ENCODE data around the gene B3GNT9. TPM values are rescaled to one million over a fixed set of nuclear protein-coding genes. Genes with fewer than 3 reads are reported as not detected.

Gene B3GNT9
- total RNA-seq, 4 donors from 2014 or later = 17.4 to 26.1 (median 19.2) TPM

GRCh38 chr16:67190041-67190440 is 39.2 kb upstream of the B3GNT9 start, which contains the start of gene EXOC3L1:
TSS of gene EXOC3L1 (minus strand) at chr16:67190136. CDS start at chr16:67189676, 460 bp downstream.
- intact Hi-C loops (cut with DNase I) = no loop called here
- H3K4me1 ChIP-seq = peaks cover 43 to 48% (median 47%) of the 10 kb centered on the region in 4 donors

DNA sequence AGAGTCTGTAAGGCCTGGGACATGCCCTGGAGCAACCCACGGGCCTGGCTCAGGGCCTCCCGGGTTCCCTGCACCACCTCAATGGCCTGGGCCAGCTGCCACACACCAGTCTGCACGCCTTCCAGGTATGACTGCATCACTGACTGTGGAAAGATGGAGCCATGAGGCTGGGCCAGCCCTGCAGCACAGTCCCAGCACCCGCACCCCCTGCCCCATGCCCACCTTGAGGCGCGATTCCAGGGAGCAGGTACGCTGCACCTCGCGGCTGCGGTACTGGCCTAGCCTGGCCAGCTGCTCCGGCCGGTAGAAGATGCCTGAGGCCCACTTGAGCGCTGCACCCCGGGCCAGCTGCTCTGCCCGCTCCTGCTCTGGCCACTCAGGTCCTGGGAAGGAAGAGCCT is 38.0 kb upstream of the B3GNT9 start:
- H3K27ac ChIP-seq (replicated peaks in 1 of 4) = no peak overlapping the region
- no peak for DNase-seq (ENCODE audit: extremely low spot score)
- no peaks in the 10 kb centered on the region for H3K9me3 ChIP-seq
- peaks cover 45 to 47% (median 46%) of the 10 kb centered on the region in 4 donors for H3K4me1 ChIP-seq
- intact Hi-C loops (cut with DNase I) = no loop called here
- no peaks in the 10 kb centered on the region for H3K27me3 ChIP-seq
- no peak for TF ChIP-seq CTCF (IDR thresholded peaks at IDR 0.05)
- no peak for TF ChIP-seq POLR2A (IDR thresholded peaks at IDR 0.05; ENCODE audit: low read depth)
- no peak for TF ChIP-seq POLR2AphosphoS5 (IDR thresholded peaks at IDR 0.05)
- no peak for TF ChIP-seq EP300 (IDR thresholded peaks at IDR 0.05)
- peaks cover 0 to 5% (median 4%) of the 10 kb centered on the region in 4 donors for H3K36me3 ChIP-seq
- H3K4me3 ChIP-seq = no peak overlapping the region
- WGBS = 88% methylated on average over 10 of the region's 15 CpGs

More at GRCh38 chr16:67190041-67190440, 39.2 kb upstream of the B3GNT9 start, which contains the start of gene EXOC3L1:
- Histone ChIP-seq H3K4me3 (no peak within 1 kb of the TSS), H3K9me3 (no peaks in the 10 kb centered on the region), H3K27me3 (no peaks in the 10 kb centered on the region), H3K36me3 (peaks cover 9 to 18% (median 17%) of the 10 kb centered on the region in 4 donors), H3K27ac (replicated peaks in 1 of 4) (no peak within 1 kb of the TSS)
- no peak for DNase-seq (ENCODE audit: extremely low spot score)
- 40% methylated on average over 4 of the region's 6 CpGs for WGBS
- TF ChIP-seq POLR2AphosphoS5 (IDR thresholded peaks at IDR 0.05) = no peak
- no peak for TF ChIP-seq EP300 (IDR thresholded peaks at IDR 0.05)
- no peak for TF ChIP-seq CTCF (IDR thresholded peaks at IDR 0.05)
- no peak for TF ChIP-seq POLR2A (IDR thresholded peaks at IDR 0.05; ENCODE audit: low read depth)

- no peak overlapping the region for H3K4me3 ChIP-seq
- H3K27ac ChIP-seq (replicated peaks in 1 of 4) = no peak overlapping the region
- no peaks in the 10 kb centered on the region for H3K9me3 ChIP-seq
- no peak for DNase-seq (ENCODE audit: extremely low spot score)
- peaks cover 42 to 43% (median 42%) of the 10 kb centered on the region in 4 donors for H3K4me1 ChIP-seq
- H3K27me3 ChIP-seq = no peaks in the 10 kb centered on the region
- no peak for TF ChIP-seq POLR2AphosphoS5 (IDR thresholded peaks at IDR 0.05)
- no peak for TF ChIP-seq EP300 (IDR thresholded peaks at IDR 0.05)
- TF ChIP-seq CTCF (IDR thresholded peaks at IDR 0.05) = no peak
- TF ChIP-seq POLR2A (IDR thresholded peaks at IDR 0.05; ENCODE audit: low read depth) = no peak
- intact Hi-C loops (cut with DNase I) = no loop called here
- WGBS = 79% methylated on average over 2 of the region's 4 CpGs
- H3K36me3 ChIP-seq = peaks cover 0 to under 1% (median under 1%) of the 10 kb centered on the region in 4 donors
Measured at GRCh38 chr16:67188323-67188722, 37.5 kb upstream of the B3GNT9 start.

GRCh38 chr16:67187175-67187890 is 36.5 kb upstream of the B3GNT9 start:
- Histone ChIP-seq H3K4me1 (peaks cover 38 to 43% (median 42%) of the 10 kb centered on the region in 4 donors), H3K9me3 (no peaks in the 10 kb centered on the region), H3K27me3 (no peaks in the 10 kb centered on the region), H3K27ac (replicated peaks in 1 of 4) (no peak overlapping the region), H3K4me3 (no peak overlapping the region), H3K36me3 (no peaks in the 10 kb centered on the region)
- whole genome bisulfite sequencing = 90% methylated on average over 7 of the region's 26 CpGs
- no peak for TF ChIP-seq CTCF (IDR thresholded peaks at IDR 0.05)
- intact Hi-C loops (cut with DNase I) = no loop called here
- DNase-seq (ENCODE audit: extremely low spot score) = no peak
